ENCODE measurements around the gene F5. TPM values are rescaled to one million over a fixed set of nuclear protein-coding genes. Genes with fewer than 3 reads are reported as not detected.

F5 gene
- total and polyA plus RNA-seq, 7 donors: under 0.01 to 1.0 (median 0.54) TPM; not detected in 2

GRCh38 chr1:169576241-169576934 is 9.9 kb downstream of the F5 start:
- Histone ChIP-seq H3K4me3 (no peak overlapping the region), H3K36me3 (no peaks in the 10 kb centered on the region), H3K4me1 (peaks cover 0 to 16% (median 3%) of the 10 kb centered on the region in 4 donors), H3K9me3 (no peaks in the 10 kb centered on the region), H3K27ac (no peak overlapping the region), H3K27me3 (no peaks in the 10 kb centered on the region)
- WGBS, 2 donors: 79 to 88% methylated on average over 5 of the region's 5 CpGs
- TF ChIP-seq POLR2AphosphoS5 (IDR thresholded peaks at IDR 0.05) (no peak), POLR2A (IDR thresholded peaks at IDR 0.05) (no peak), CTCF (IDR thresholded peaks at IDR 0.05) (no peak)
- intact Hi-C loops (cut with DNase I): no loop called here
- no peak for DNase-seq

- no peak overlapping the region for H3K4me3 ChIP-seq
- H3K4me1 ChIP-seq: peaks cover 0 to 16% (median 3%) of the 10 kb centered on the region in 4 donors
- H3K27me3 ChIP-seq: no peaks in the 10 kb centered on the region
- no peak for DNase-seq
- H3K36me3 ChIP-seq: no peaks in the 10 kb centered on the region
- intact Hi-C loops (cut with DNase I): no loop called here
- H3K27ac ChIP-seq: no peak overlapping the region
- TF ChIP-seq POLR2AphosphoS5 (IDR thresholded peaks at IDR 0.05) (no peak), EP300 (IDR thresholded peaks at IDR 0.05) (no peak), CTCF (IDR thresholded peaks at IDR 0.05) (no peak), POLR2A (IDR thresholded peaks at IDR 0.05) (no peak)
- no peaks in the 10 kb centered on the region for H3K9me3 ChIP-seq
- 31 to 64% methylated on average over 4 of the region's 4 CpGs for WGBS, 2 donors
Observed at GRCh38 chr1:169574336-169574735, 11.9 kb downstream of the F5 start.

GRCh38 chr1:169572187-169572586 is 14.1 kb downstream of the F5 start:
- peak overlapping the region in 1 of 4 donors; percentile 32 for H3K27ac ChIP-seq
- H3K27me3 ChIP-seq: no peaks in the 10 kb centered on the region
- 9 to 63% methylated on average over 1 of the region's 1 CpG for WGBS, 2 donors
- peaks cover 0 to 16% (median 3%) of the 10 kb centered on the region in 4 donors for H3K4me1 ChIP-seq
- H3K4me3 ChIP-seq: no peak overlapping the region
- intact Hi-C loops (cut with DNase I): no loop called here
- TF ChIP-seq POLR2A (IDR thresholded peaks at IDR 0.05) (no peak), POLR2AphosphoS5 (IDR thresholded peaks at IDR 0.05) (no peak), CTCF (IDR thresholded peaks at IDR 0.05) (no peak), EP300 (IDR thresholded peaks at IDR 0.05) (no peak)
- H3K36me3 ChIP-seq: no peaks in the 10 kb centered on the region
- DNase-seq: no peak
- no peaks in the 10 kb centered on the region for H3K9me3 ChIP-seq

GRCh38 chr1:169571450-169571849 is 14.8 kb downstream of the F5 start:
- no peak overlapping the region for H3K4me3 ChIP-seq
- no peaks in the 10 kb centered on the region for H3K36me3 ChIP-seq
- WGBS, 2 donors: 44 to 71% methylated on average over 3 of the region's 3 CpGs
- H3K4me1 ChIP-seq: peaks cover 0 to 16% (median 3%) of the 10 kb centered on the region in 4 donors
- H3K27ac ChIP-seq: no peak overlapping the region
- no peaks in the 10 kb centered on the region for H3K27me3 ChIP-seq
- TF ChIP-seq EP300 (IDR thresholded peaks at IDR 0.05): no peak
- no peak for TF ChIP-seq POLR2A (IDR thresholded peaks at IDR 0.05)
- no peak for TF ChIP-seq POLR2AphosphoS5 (IDR thresholded peaks at IDR 0.05)
- TF ChIP-seq CTCF (IDR thresholded peaks at IDR 0.05): no peak
- DNase-seq: no peak
- no peaks in the 10 kb centered on the region for H3K9me3 ChIP-seq
- intact Hi-C loops (cut with DNase I): no loop called here

- DNase-seq: no peak
- intact Hi-C loops (cut with DNase I): no loop called here
- WGBS, 2 donors: 14 to 47% methylated on average over 1 of the region's 1 CpG
- H3K4me3 ChIP-seq: no peak overlapping the region
- no peak for TF ChIP-seq POLR2A (IDR thresholded peaks at IDR 0.05)
- H3K27me3 ChIP-seq: no peaks in the 10 kb centered on the region
- H3K9me3 ChIP-seq: no peaks in the 10 kb centered on the region
- peaks cover 0 to 16% (median 3%) of the 10 kb centered on the region in 4 donors for H3K4me1 ChIP-seq
- H3K27ac ChIP-seq: no peak overlapping the region
- no peaks in the 10 kb centered on the region for H3K36me3 ChIP-seq
Observed at GRCh38 chr1:169570172-169570574, 16.1 kb downstream of the F5 start.

Measured in sigmoid colon (tissue), 7 donors.